GM23248 (cell line): ENCODE measurements around the gene KRTAP19-8.

ENCODE experiments used
- EZH2 ChIP-seq: fragments of 200-600 bp; sonication (generic); IDR thresholded peaks from 2 replicates; pipeline ENCODE4 v1.6.1; 2018; ENCODE audit warnings: antibody characterized with exemption, mild to moderate bottlenecking; ENCODE audit not compliant: insufficient read depth, poor library complexity, severe bottlenecking
- EZH2phosphoT487 ChIP-seq: fragments of 200-600 bp; sonication (generic); IDR thresholded peaks from 2 replicates; pipeline ENCODE4 v1.6.1; 2018; ENCODE audit warnings: antibody characterized with exemption, moderate library complexity, mild to moderate bottlenecking, low read depth; ENCODE audit not compliant: insufficient read depth

DNA sequence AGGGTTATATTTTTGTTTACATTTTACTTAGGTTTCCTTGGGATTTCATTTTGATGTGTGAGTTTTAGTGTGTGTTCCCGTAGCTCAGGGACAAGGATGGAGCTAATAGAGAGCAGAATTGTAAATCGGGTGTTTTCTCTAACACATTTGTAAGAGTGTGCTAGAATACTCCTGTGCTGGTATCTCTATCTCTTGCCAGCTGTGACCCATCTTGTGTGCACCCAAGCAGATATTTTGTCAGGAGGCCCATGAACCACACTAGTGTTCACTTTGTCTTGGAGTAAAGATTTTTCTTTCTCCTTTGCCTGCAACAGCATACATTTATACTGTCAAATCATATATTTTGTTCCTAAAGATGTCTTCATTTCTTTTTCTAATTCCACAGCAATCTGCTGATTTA lies 23.4 kb downstream of the KRTAP19-8 start:
- no peak for TF ChIP-seq EZH2
- TF ChIP-seq EZH2phosphoT487, result no peak
